Measurements from ENCODE around the gene SNORC.

SNORC gene

DNA sequence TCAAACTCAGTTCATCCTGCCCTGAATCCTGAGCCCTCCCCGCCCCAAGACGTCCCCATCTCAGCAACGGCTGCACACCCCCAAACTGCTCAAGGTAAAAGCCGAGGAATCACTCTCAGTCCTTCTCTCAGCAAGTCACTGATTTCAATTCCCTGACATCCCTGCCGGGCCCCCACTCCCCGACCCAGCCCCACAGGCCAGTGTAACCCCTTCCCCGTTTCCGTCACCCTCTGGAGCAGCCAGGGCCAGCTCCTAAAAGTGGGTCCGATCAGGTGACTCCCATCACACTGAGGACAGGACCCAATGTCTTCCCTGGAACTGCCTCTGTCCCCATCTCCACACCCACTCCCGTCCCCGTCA, 20.5 kb downstream of the SNORC start:
- Histone ChIP-seq H3K36me3 (ENCODE audit: low read depth) (no peaks in the 10 kb centered on the region), H3K4me3 (ENCODE audit: severe bottlenecking) (no peak overlapping the region), H3K9me3 (ENCODE audit: severe bottlenecking) (no peaks in the 10 kb centered on the region), H3K27me3 (ENCODE audit: insufficient read depth, poor library complexity, severe bottlenecking) (no peaks in the 10 kb centered on the region), H3K27ac (ENCODE audit: poor library complexity, severe bottlenecking) (no peak overlapping the region), H3K4me1 (ENCODE audit: insufficient read depth, poor library complexity, severe bottlenecking) (peaks cover 9% of the 10 kb centered on the region)
- no peak for TF ChIP-seq CTCF (IDR thresholded peaks at IDR 0.05; ENCODE audit: poor library complexity, severe bottlenecking)
- DNase-seq (ENCODE audit: low spot score): no peak
- no peak for ATAC-seq (ENCODE audit: low read depth)

DNA sequence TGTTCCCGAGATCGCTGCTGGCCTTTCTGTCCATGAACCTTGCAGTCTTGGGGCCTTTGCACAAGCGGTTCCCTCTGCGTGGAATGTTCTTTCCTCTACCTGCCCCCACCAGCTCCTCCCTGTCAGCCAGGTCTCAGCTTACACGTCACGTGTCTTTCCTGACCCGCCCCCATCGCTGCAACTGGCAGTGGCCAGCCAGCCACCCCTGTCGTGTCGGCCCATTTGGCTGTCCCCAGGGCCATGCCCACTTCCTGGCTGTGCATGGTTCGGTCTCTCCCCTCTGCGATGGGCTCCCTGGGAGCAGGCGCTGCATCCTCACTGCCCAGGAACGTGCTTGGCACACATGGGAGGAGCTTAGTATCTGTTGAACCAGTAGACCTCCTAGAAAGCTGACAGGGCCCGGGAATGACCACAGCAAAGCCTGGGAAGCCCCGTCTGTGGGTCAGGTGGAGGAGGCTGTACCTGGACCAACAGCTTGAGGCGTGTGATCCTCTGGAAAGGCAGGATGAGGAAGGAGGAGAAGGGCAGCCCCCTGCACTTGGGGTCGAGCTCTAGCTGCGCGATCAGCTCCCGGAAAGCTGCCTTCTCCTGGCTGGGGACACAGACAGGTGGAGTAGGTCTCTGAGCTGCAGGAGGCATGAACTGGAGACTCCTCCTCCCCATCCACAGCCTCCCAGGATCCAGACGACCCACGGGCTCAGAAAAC, 21.0 kb downstream of the SNORC start:
- DNase-seq (ENCODE audit: low spot score) (peak; percentile 73), ATAC-seq (ENCODE audit: low read depth) (peak; percentile 74)
- Histone ChIP-seq H3K27ac (ENCODE audit: poor library complexity, severe bottlenecking) (no peak overlapping the region), H3K36me3 (ENCODE audit: low read depth) (no peaks in the 10 kb centered on the region), H3K4me1 (ENCODE audit: insufficient read depth, poor library complexity, severe bottlenecking) (peaks cover 9% of the 10 kb centered on the region), H3K9me3 (ENCODE audit: severe bottlenecking) (no peaks in the 10 kb centered on the region), H3K4me3 (ENCODE audit: severe bottlenecking) (no peak overlapping the region), H3K27me3 (ENCODE audit: insufficient read depth, poor library complexity, severe bottlenecking) (no peaks in the 10 kb centered on the region)
- TF ChIP-seq CTCF (IDR thresholded peaks at IDR 0.05; ENCODE audit: poor library complexity, severe bottlenecking): no peak

- ATAC-seq (ENCODE audit: low read depth): peak; percentile 35; the same call in 1 of the 3 replicates
- Histone ChIP-seq H3K27ac (ENCODE audit: poor library complexity, severe bottlenecking) (no peak overlapping the region), H3K4me3 (ENCODE audit: severe bottlenecking) (no peak overlapping the region), H3K4me1 (ENCODE audit: insufficient read depth, poor library complexity, severe bottlenecking) (peaks cover 9% of the 10 kb centered on the region), H3K27me3 (ENCODE audit: insufficient read depth, poor library complexity, severe bottlenecking) (no peaks in the 10 kb centered on the region), H3K9me3 (ENCODE audit: severe bottlenecking) (no peaks in the 10 kb centered on the region), H3K36me3 (ENCODE audit: low read depth) (no peaks in the 10 kb centered on the region)
- no peak for TF ChIP-seq CTCF (IDR thresholded peaks at IDR 0.05; ENCODE audit: poor library complexity, severe bottlenecking)
- DNase-seq (ENCODE audit: low spot score): no peak
Measured at GRCh38 chr2:232891621-232892071, 21.6 kb downstream of the SNORC start.

GRCh38 chr2:232892221-232892620, 22.2 kb downstream of the SNORC start:
- no peak overlapping the region for H3K4me3 ChIP-seq (ENCODE audit: severe bottlenecking)
- H3K36me3 ChIP-seq (ENCODE audit: low read depth): no peaks in the 10 kb centered on the region
- ATAC-seq (ENCODE audit: low read depth) (no peak), DNase-seq (ENCODE audit: low spot score) (no peak)
- H3K27me3 ChIP-seq (ENCODE audit: insufficient read depth, poor library complexity, severe bottlenecking): no peaks in the 10 kb centered on the region
- no peak for TF ChIP-seq CTCF (IDR thresholded peaks at IDR 0.05; ENCODE audit: poor library complexity, severe bottlenecking)
- no peak overlapping the region for H3K27ac ChIP-seq (ENCODE audit: poor library complexity, severe bottlenecking)
- H3K9me3 ChIP-seq (ENCODE audit: severe bottlenecking): no peaks in the 10 kb centered on the region
- peaks cover 9% of the 10 kb centered on the region for H3K4me1 ChIP-seq (ENCODE audit: insufficient read depth, poor library complexity, severe bottlenecking)

DNA sequence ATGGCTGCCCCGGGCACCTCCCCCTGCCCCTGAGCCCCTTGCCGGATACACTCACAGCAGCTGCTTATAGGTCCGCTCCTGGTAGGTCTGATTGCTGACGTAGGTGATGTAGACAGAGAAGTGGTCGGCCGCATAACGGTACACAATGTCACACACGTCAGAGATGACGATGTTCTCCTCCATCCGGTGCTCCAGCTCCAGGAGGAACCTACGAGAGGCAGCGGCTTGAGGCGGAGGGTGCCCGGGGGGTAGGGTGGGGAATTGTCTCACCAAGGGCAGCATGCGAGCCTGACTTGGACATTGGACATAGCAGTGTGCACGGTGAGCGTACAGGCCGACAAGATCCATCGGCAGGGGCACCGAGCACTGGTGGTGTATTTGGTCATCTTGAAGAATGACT, 22.8 kb downstream of the SNORC start:
- TF ChIP-seq CTCF (IDR thresholded peaks at IDR 0.05; ENCODE audit: poor library complexity, severe bottlenecking): no peak
- DNase-seq (ENCODE audit: low spot score): peak; percentile 53
- H3K27ac ChIP-seq (ENCODE audit: poor library complexity, severe bottlenecking): no peak overlapping the region
- H3K36me3 ChIP-seq (ENCODE audit: low read depth): no peaks in the 10 kb centered on the region
- H3K4me3 ChIP-seq (ENCODE audit: severe bottlenecking): no peak overlapping the region
- no peaks in the 10 kb centered on the region for H3K9me3 ChIP-seq (ENCODE audit: severe bottlenecking)
- peaks cover 9% of the 10 kb centered on the region for H3K4me1 ChIP-seq (ENCODE audit: insufficient read depth, poor library complexity, severe bottlenecking)
- ATAC-seq (ENCODE audit: low read depth): no peak
- H3K27me3 ChIP-seq (ENCODE audit: insufficient read depth, poor library complexity, severe bottlenecking): no peaks in the 10 kb centered on the region

All from RWPE2 (cell line).